Measurements from ENCODE around the gene NDUFC2.
"Not testable (repeated sequence)": the region's sequence is repeated elsewhere in the genome, so short reads cannot be mapped to it uniquely, and the experiment has no call there.

NDUFC2 gene

GRCh38 chr11:78078218-78079167 lies 1.2 kb downstream of the NDUFC2 start:
- H3K9me3 ChIP-seq (ENCODE audit: control insufficient read depth, insufficient read depth, low read length): no peaks in the 10 kb centered on the region
- peak overlapping the region; percentile 92 for H3K9ac ChIP-seq (ENCODE audit: low read depth, low read length)
- H3K27ac ChIP-seq (ENCODE audit: low read depth, low read length): no peak overlapping the region
- H3K36me3 ChIP-seq (ENCODE audit: control insufficient read depth, insufficient read depth, low read length): peaks cover 10% of the 10 kb centered on the region
- peak overlapping the region; percentile 98 for H3K4me3 ChIP-seq (ENCODE audit: low read depth, low read length)
- H3K27me3 ChIP-seq (ENCODE audit: control insufficient read depth, insufficient read depth, low read length): no peaks in the 10 kb centered on the region
- H3K4me1 ChIP-seq (ENCODE audit: control insufficient read depth, insufficient read depth, low read length): no peaks in the 10 kb centered on the region; the same call in 1 of the 2 replicates

GRCh38 chr11:78077592-78077991 lies 2.1 kb downstream of the NDUFC2 start:
- not testable (repeated sequence) for H3K27ac ChIP-seq (ENCODE audit: low read depth, low read length); H3K27me3 ChIP-seq (ENCODE audit: control insufficient read depth, insufficient read depth, low read length); H3K9ac ChIP-seq (ENCODE audit: low read depth, low read length); H3K4me3 ChIP-seq (ENCODE audit: low read depth, low read length); H3K9me3 ChIP-seq (ENCODE audit: control insufficient read depth, insufficient read depth, low read length); H3K4me1 ChIP-seq (ENCODE audit: control insufficient read depth, insufficient read depth, low read length)
- H3K36me3 ChIP-seq (ENCODE audit: control insufficient read depth, insufficient read depth, low read length): peaks cover 14% of the 10 kb centered on the region

- Histone ChIP-seq H3K4me3 (ENCODE audit: low read depth, low read length) (no peak overlapping the region), H3K27ac (ENCODE audit: low read depth, low read length) (no peak overlapping the region), H3K9ac (ENCODE audit: low read depth, low read length) (no peak overlapping the region), H3K36me3 (ENCODE audit: control insufficient read depth, insufficient read depth, low read length) (peaks cover 18% of the 10 kb centered on the region), H3K27me3 (ENCODE audit: control insufficient read depth, insufficient read depth, low read length) (no peaks in the 10 kb centered on the region), H3K9me3 (ENCODE audit: control insufficient read depth, insufficient read depth, low read length) (no peaks in the 10 kb centered on the region), H3K4me1 (ENCODE audit: control insufficient read depth, insufficient read depth, low read length) (no peaks in the 10 kb centered on the region; the same call in 1 of the 2 replicates)
Measured at GRCh38 chr11:78076733-78077403, 2.8 kb downstream of the NDUFC2 start.

GRCh38 chr11:78074756-78075155 lies 4.9 kb downstream of the NDUFC2 start:
- H3K4me1 ChIP-seq (ENCODE audit: control insufficient read depth, insufficient read depth, low read length): no peaks in the 10 kb centered on the region; the same call in 1 of the 2 replicates
- no peaks in the 10 kb centered on the region for H3K9me3 ChIP-seq (ENCODE audit: control insufficient read depth, insufficient read depth, low read length)
- H3K36me3 ChIP-seq (ENCODE audit: control insufficient read depth, insufficient read depth, low read length): peaks cover 38% of the 10 kb centered on the region
- no peak overlapping the region for H3K27ac ChIP-seq (ENCODE audit: low read depth, low read length)
- H3K9ac ChIP-seq (ENCODE audit: low read depth, low read length): no peak overlapping the region
- H3K27me3 ChIP-seq (ENCODE audit: control insufficient read depth, insufficient read depth, low read length): no peaks in the 10 kb centered on the region
- H3K4me3 ChIP-seq (ENCODE audit: low read depth, low read length): no peak overlapping the region

- peaks cover 52% of the 10 kb centered on the region for H3K36me3 ChIP-seq (ENCODE audit: control insufficient read depth, insufficient read depth, low read length)
- H3K9ac ChIP-seq (ENCODE audit: low read depth, low read length): no peak overlapping the region
- no peak overlapping the region for H3K4me3 ChIP-seq (ENCODE audit: low read depth, low read length)
- no peaks in the 10 kb centered on the region for H3K27me3 ChIP-seq (ENCODE audit: control insufficient read depth, insufficient read depth, low read length)
- H3K27ac ChIP-seq (ENCODE audit: low read depth, low read length): no peak overlapping the region
- no peaks in the 10 kb centered on the region for H3K4me1 ChIP-seq (ENCODE audit: control insufficient read depth, insufficient read depth, low read length)
- H3K9me3 ChIP-seq (ENCODE audit: control insufficient read depth, insufficient read depth, low read length): no peaks in the 10 kb centered on the region
Measured at GRCh38 chr11:78072455-78072854, 7.2 kb downstream of the NDUFC2 start.

- H3K27ac ChIP-seq (ENCODE audit: low read depth, low read length): no peak overlapping the region
- no peaks in the 10 kb centered on the region for H3K9me3 ChIP-seq (ENCODE audit: control insufficient read depth, insufficient read depth, low read length)
- no peaks in the 10 kb centered on the region for H3K4me1 ChIP-seq (ENCODE audit: control insufficient read depth, insufficient read depth, low read length)
- no peaks in the 10 kb centered on the region for H3K27me3 ChIP-seq (ENCODE audit: control insufficient read depth, insufficient read depth, low read length)
- H3K4me3 ChIP-seq (ENCODE audit: low read depth, low read length): no peak overlapping the region
- no peak overlapping the region for H3K9ac ChIP-seq (ENCODE audit: low read depth, low read length)
- H3K36me3 ChIP-seq (ENCODE audit: control insufficient read depth, insufficient read depth, low read length): peaks cover 50% of the 10 kb centered on the region
Measured at GRCh38 chr11:78071717-78072116, 7.9 kb downstream of the NDUFC2 start.

- Histone ChIP-seq H3K27me3 (ENCODE audit: control insufficient read depth, insufficient read depth, low read length) (no peaks in the 10 kb centered on the region), H3K36me3 (ENCODE audit: control insufficient read depth, insufficient read depth, low read length) (peaks cover 44% of the 10 kb centered on the region), H3K9me3 (ENCODE audit: control insufficient read depth, insufficient read depth, low read length) (no peaks in the 10 kb centered on the region)
Measured at GRCh38 chr11:78070621-78071020, 9.0 kb downstream of the NDUFC2 start.

GRCh38 chr11:78069465-78069864 lies 10.2 kb downstream of the NDUFC2 start:
- no peak overlapping the region for H3K27ac ChIP-seq (ENCODE audit: low read depth, low read length)
- H3K9me3 ChIP-seq (ENCODE audit: control insufficient read depth, insufficient read depth, low read length): no peaks in the 10 kb centered on the region
- H3K27me3 ChIP-seq (ENCODE audit: control insufficient read depth, insufficient read depth, low read length): no peaks in the 10 kb centered on the region
- no peak overlapping the region for H3K4me3 ChIP-seq (ENCODE audit: low read depth, low read length)
- no peak overlapping the region for H3K9ac ChIP-seq (ENCODE audit: low read depth, low read length)
- peaks cover 44% of the 10 kb centered on the region for H3K36me3 ChIP-seq (ENCODE audit: control insufficient read depth, insufficient read depth, low read length)
- no peaks in the 10 kb centered on the region for H3K4me1 ChIP-seq (ENCODE audit: control insufficient read depth, insufficient read depth, low read length)

More at GRCh38 chr11:78070621-78071020, 9.0 kb downstream of the NDUFC2 start:
- Histone ChIP-seq H3K4me1 (ENCODE audit: control insufficient read depth, insufficient read depth, low read length) (no peaks in the 10 kb centered on the region), H3K27ac (ENCODE audit: low read depth, low read length) (no peak overlapping the region), H3K9ac (ENCODE audit: low read depth, low read length) (no peak overlapping the region), H3K4me3 (ENCODE audit: low read depth, low read length) (no peak overlapping the region)

- no peak overlapping the region for H3K4me3 ChIP-seq (ENCODE audit: low read depth, low read length)
- no peaks in the 10 kb centered on the region for H3K9me3 ChIP-seq (ENCODE audit: control insufficient read depth, insufficient read depth, low read length)
- no peaks in the 10 kb centered on the region for H3K27me3 ChIP-seq (ENCODE audit: control insufficient read depth, insufficient read depth, low read length)
- no peak overlapping the region for H3K27ac ChIP-seq (ENCODE audit: low read depth, low read length)
- peaks cover 41% of the 10 kb centered on the region for H3K36me3 ChIP-seq (ENCODE audit: control insufficient read depth, insufficient read depth, low read length)
- no peaks in the 10 kb centered on the region for H3K4me1 ChIP-seq (ENCODE audit: control insufficient read depth, insufficient read depth, low read length)
- H3K9ac ChIP-seq (ENCODE audit: low read depth, low read length): no peak overlapping the region
Measured at GRCh38 chr11:78067704-78068103, 12.0 kb downstream of the NDUFC2 start.

- Histone ChIP-seq H3K9ac (ENCODE audit: low read depth, low read length) (no peak overlapping the region), H3K27me3 (ENCODE audit: control insufficient read depth, insufficient read depth, low read length) (no peaks in the 10 kb centered on the region), H3K4me1 (ENCODE audit: control insufficient read depth, insufficient read depth, low read length) (no peaks in the 10 kb centered on the region), H3K27ac (ENCODE audit: low read depth, low read length) (no peak overlapping the region), H3K4me3 (ENCODE audit: low read depth, low read length) (no peak overlapping the region), H3K9me3 (ENCODE audit: control insufficient read depth, insufficient read depth, low read length) (no peaks in the 10 kb centered on the region), H3K36me3 (ENCODE audit: control insufficient read depth, insufficient read depth, low read length) (peaks cover 32% of the 10 kb centered on the region)
Measured at GRCh38 chr11:78066471-78066870, 13.2 kb downstream of the NDUFC2 start.

GRCh38 chr11:78065203-78065602 lies 14.5 kb downstream of the NDUFC2 start:
- no peaks in the 10 kb centered on the region for H3K9me3 ChIP-seq (ENCODE audit: control insufficient read depth, insufficient read depth, low read length)
- H3K4me1 ChIP-seq (ENCODE audit: control insufficient read depth, insufficient read depth, low read length): no peaks in the 10 kb centered on the region
- H3K27ac ChIP-seq (ENCODE audit: low read depth, low read length): no peak overlapping the region
- H3K9ac ChIP-seq (ENCODE audit: low read depth, low read length): no peak overlapping the region
- H3K36me3 ChIP-seq (ENCODE audit: control insufficient read depth, insufficient read depth, low read length): peaks cover 20% of the 10 kb centered on the region
- H3K27me3 ChIP-seq (ENCODE audit: control insufficient read depth, insufficient read depth, low read length): no peaks in the 10 kb centered on the region
- H3K4me3 ChIP-seq (ENCODE audit: low read depth, low read length): no peak overlapping the region
